Natural killer cell (primary cell): ENCODE results near the gene DGKD. TPM values are rescaled to one million over a fixed set of nuclear protein-coding genes. Genes with fewer than 3 reads are reported as not detected.

Experiments
- ATAC-seq, 3 donors: fragments of 150-1000 bp in 2 of 3; fragments of 200-7000 bp in 1 of 3; cut with Tn5 transposase; 1 replicate in 1 of 3; 2 replicates in 2 of 3; pipeline ENCODE4 v1.10.0; 2021; ENCODE audit warnings: mild to moderate bottlenecking in 2 of 3, moderate library complexity in 2 of 3
- DNase-seq, 2 donors: peaks; one replicate each; pipeline versions ENCODE4 v3.0.0 to v3.0.0-alpha.2; 2013 to 2021; ENCODE audit warnings: mixed read lengths in 1 of 2
- H3K27ac ChIP-seq: one replicate; pipeline ENCODE4 v1.5.1; 2013; ENCODE audit warnings: mild to moderate bottlenecking, low read length
- H3K27me3 ChIP-seq: one replicate; pipeline ENCODE4 v1.6.1; 2013; ENCODE audit warnings: low read length; ENCODE audit not compliant: control insufficient read depth, insufficient read depth
- H3K36me3 ChIP-seq: one replicate; pipeline ENCODE4 v1.6.1; 2013; ENCODE audit warnings: low read length; ENCODE audit not compliant: control insufficient read depth, insufficient read depth
- H3K4me1 ChIP-seq: one replicate; pipeline ENCODE4 v1.6.1; 2013; ENCODE audit warnings: low read length; ENCODE audit not compliant: control insufficient read depth, insufficient read depth
- H3K4me3 ChIP-seq: one replicate; pipeline ENCODE4 v1.5.1; 2013; ENCODE audit warnings: low read length
- H3K9me3 ChIP-seq: one replicate; pipeline ENCODE4 v1.6.1; 2013; ENCODE audit warnings: low read length; ENCODE audit not compliant: control insufficient read depth, insufficient read depth
- H3K27ac Mint-ChIP-seq, 2 donors: one replicate each; pipeline ENCODE4 v1.8.0; 2022; ENCODE audit warnings: mild to moderate bottlenecking in 2 of 2, mixed read lengths in 2 of 2, moderate library complexity in 1 of 2
- H3K27me3 Mint-ChIP-seq, 2 donors: one replicate each; pipeline ENCODE4 v1.8.0; 2022; ENCODE audit warnings: low read depth in 2 of 2, mixed read lengths in 2 of 2
- H3K36me3 Mint-ChIP-seq: one replicate; pipeline ENCODE4 v1.8.0; 2022; ENCODE audit warnings: mixed read lengths
- H3K4me1 Mint-ChIP-seq, 2 donors: one replicate each; pipeline ENCODE4 v1.8.0; 2022; ENCODE audit warnings: mixed read lengths in 2 of 2
- H3K4me3 Mint-ChIP-seq: one replicate; pipeline ENCODE4 v1.8.0; 2022; ENCODE audit warnings: mild to moderate bottlenecking, moderate library complexity, mixed read lengths
- H3K9me3 Mint-ChIP-seq, 2 donors: one replicate each; pipeline ENCODE4 v1.8.0; 2022; ENCODE audit warnings: mixed read lengths in 2 of 2
- WGBS: methylation state at CpG from one replicate; pipeline ENCODE4 v1.1.7; 2013; ENCODE audit warnings: missing lambda C conversion rate; ENCODE audit not compliant: insufficient coverage; 5-methylcytosine and 5-hydroxymethylcytosine counted together
- intact Hi-C: fragments of 100-400 bp; cut with micrococcal nuclease; formaldehyde crosslinking; loops from one replicate; pipeline ENCODE4 v1.14.2; 2022
- total RNA-seq, 4 donors: library from RNA; stranded (reverse); fragments of 120-200 nt in 1 of 4; gene quantifications; one replicate each; pipeline versions ENCODE4 v1.2.3 to v1.2.4, GENCODE V29; 2013 to 2022
- TF ChIP-seq, protein P1 (sequence below): fragments of 200-600 bp; IDR thresholded peaks from one replicate; pipeline ENCODE4 v1.8.0; 2022; ENCODE audit warnings: antibody characterized with exemption

DGKD gene
- total RNA-seq, 3 donors from 2014 or later (not counting 1 experiment from before 2014, with no cell fraction given), result 299 to 456 (median 329) TPM

DNA sequence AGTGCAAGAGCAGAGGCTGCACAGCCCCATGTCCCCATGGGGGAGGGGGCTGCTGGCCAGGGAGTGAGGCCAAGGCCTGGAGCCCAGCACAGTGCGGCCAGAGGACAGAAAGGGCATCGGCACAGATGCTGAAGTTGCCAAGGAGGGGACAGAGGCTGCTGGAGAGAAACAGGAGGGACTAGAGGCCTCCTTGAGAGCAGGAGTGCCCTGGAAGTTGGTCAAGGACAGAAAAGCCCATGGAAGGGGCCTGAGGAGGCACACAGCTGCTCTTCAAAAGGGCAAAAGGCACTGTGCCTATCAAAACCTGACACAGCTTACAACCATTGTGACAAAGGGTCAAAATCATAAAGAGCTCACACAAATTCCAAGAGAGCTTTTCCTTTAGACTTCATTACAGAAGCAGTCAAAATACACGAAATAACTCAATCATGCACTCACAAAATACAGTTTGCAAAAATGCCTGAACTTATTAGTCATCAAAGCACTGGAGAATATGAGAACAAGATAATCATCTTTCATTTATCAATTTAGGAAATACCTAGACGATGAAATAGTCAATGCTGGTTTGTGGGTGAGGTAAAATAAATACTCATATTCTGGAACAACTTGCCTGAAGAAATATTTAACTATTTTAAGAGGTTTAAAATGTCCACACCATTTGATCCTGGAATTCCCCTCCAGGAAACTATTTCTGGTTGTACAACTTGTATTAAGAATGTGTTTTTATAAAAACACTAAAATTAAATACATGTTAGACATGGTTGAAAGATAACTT lies 132.7 kb downstream of the DGKD start:
- no peak overlapping the region for H3K4me3 ChIP-seq
- DNase-seq (no peak), ATAC-seq (no peak)
- H3K27ac ChIP-seq, result no peak overlapping the region
- Mint-ChIP-seq H3K36me3 (peaks cover 7% of the 10 kb centered on the region), H3K4me3 (no peak overlapping the region), H3K27me3 (no peaks in the 10 kb centered on the region), H3K4me1 (no peaks in the 10 kb centered on the region), H3K27ac (no peak overlapping the region), H3K9me3 (no peaks in the 10 kb centered on the region)
- no peaks in the 10 kb centered on the region for H3K9me3 ChIP-seq
- WGBS, result 98% methylated on average over 2 of the region's 4 CpGs
- H3K36me3 ChIP-seq, result peaks cover 18% of the 10 kb centered on the region
- no peaks in the 10 kb centered on the region for H3K27me3 ChIP-seq
- TF ChIP-seq, protein P1, sequence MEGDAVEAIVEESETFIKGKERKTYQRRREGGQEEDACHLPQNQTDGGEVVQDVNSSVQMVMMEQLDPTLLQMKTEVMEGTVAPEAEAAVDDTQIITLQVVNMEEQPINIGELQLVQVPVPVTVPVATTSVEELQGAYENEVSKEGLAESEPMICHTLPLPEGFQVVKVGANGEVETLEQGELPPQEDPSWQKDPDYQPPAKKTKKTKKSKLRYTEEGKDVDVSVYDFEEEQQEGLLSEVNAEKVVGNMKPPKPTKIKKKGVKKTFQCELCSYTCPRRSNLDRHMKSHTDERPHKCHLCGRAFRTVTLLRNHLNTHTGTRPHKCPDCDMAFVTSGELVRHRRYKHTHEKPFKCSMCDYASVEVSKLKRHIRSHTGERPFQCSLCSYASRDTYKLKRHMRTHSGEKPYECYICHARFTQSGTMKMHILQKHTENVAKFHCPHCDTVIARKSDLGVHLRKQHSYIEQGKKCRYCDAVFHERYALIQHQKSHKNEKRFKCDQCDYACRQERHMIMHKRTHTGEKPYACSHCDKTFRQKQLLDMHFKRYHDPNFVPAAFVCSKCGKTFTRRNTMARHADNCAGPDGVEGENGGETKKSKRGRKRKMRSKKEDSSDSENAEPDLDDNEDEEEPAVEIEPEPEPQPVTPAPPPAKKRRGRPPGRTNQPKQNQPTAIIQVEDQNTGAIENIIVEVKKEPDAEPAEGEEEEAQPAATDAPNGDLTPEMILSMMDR, result no peak
- intact Hi-C loops, result no loop called here
- no peaks in the 10 kb centered on the region for H3K4me1 ChIP-seq

DNA sequence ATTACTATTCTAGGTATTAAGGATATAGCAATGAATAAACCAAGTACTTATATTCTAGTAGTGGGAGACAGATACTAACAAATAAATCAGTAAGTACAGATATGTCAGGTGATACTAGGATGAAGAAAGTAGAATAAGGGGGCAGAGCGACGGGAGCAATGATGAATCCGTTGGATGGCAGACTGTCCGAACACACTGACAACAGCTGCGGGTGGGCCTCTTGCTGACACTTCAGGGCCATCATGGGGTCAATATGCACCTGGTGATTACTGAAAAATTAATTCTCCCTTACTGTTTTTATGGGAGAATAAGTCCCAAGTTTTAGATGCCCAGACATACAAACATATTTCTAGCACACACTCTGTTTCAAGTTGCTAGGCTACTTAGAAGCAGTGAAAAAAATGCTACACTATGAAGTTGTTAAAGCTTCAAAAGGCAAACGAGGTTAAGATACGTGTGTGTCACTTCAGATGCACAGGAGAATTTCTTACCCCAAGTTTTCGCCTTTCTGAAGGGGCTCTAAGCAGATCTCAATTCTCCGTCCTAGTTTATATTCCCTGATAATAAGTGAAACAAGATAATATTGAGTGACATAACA lies 133.6 kb downstream of the DGKD start:
- intact Hi-C loops, result no loop called here
- H3K36me3 Mint-ChIP-seq, result peaks cover 7% of the 10 kb centered on the region
- no peak overlapping the region for H3K27ac Mint-ChIP-seq
- peaks cover 18% of the 10 kb centered on the region for H3K36me3 ChIP-seq
- no peaks in the 10 kb centered on the region for H3K4me1 ChIP-seq
- H3K27me3 ChIP-seq, result no peaks in the 10 kb centered on the region
- H3K27ac ChIP-seq, result no peak overlapping the region
- TF ChIP-seq, protein P1, result no peak
- H3K9me3 Mint-ChIP-seq, result no peaks in the 10 kb centered on the region
- no peak for DNase-seq
- H3K4me3 ChIP-seq, result no peak overlapping the region
- H3K4me1 Mint-ChIP-seq, result no peaks in the 10 kb centered on the region
- no peak for ATAC-seq
- H3K4me3 Mint-ChIP-seq, result no peak overlapping the region
- H3K27me3 Mint-ChIP-seq, result no peaks in the 10 kb centered on the region
- 95% methylated on average over 7 of the region's 9 CpGs for WGBS
- H3K9me3 ChIP-seq, result no peaks in the 10 kb centered on the region

DNA sequence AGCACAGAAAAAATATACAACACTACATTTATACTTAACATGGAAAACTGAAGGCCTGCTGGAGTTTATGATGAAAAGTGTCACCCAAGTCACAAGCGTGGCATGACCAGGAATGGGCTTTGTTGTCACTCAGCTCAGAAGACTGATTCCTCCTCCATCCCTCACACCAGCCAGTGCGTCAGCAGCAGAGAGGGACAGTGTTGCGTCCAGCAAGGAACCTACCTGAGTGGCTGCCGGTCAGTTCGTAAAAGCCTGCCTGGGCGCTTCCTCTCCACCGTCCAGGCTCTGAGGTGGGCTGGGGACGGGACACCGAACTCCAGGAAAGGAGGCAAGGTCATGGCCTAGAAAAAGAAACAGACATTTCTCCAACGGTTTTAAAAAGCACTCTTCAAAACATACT lies 134.8 kb downstream of the DGKD start:
- Histone ChIP-seq H3K36me3 (peaks cover 22% of the 10 kb centered on the region), H3K27me3 (no peaks in the 10 kb centered on the region), H3K9me3 (no peaks in the 10 kb centered on the region), H3K27ac (no peak overlapping the region), H3K4me3 (no peak overlapping the region), H3K4me1 (no peaks in the 10 kb centered on the region)
- peaks cover 7% of the 10 kb centered on the region for H3K36me3 Mint-ChIP-seq
- no peaks in the 10 kb centered on the region for H3K9me3 Mint-ChIP-seq
- intact Hi-C loops, result no loop called here
- H3K4me1 Mint-ChIP-seq, result no peaks in the 10 kb centered on the region
- ATAC-seq, result no peak
- no peak overlapping the region for H3K4me3 Mint-ChIP-seq
- no peaks in the 10 kb centered on the region for H3K27me3 Mint-ChIP-seq
- no peak overlapping the region for H3K27ac Mint-ChIP-seq
- DNase-seq, result no peak
- TF ChIP-seq, protein P1, result no peak
- WGBS, result 96% methylated on average over 10 of the region's 10 CpGs
